ENCODE measurements around the gene TPM3.

Gene TPM3

GRCh38 chr1:154179946-154180687, 11.8 kb downstream of the TPM3 start:
- peaks cover 45% of the 10 kb centered on the region for H3K36me3 ChIP-seq (ENCODE audit: insufficient read depth, low read length)
- H3K9me3 ChIP-seq (replicated peaks; ENCODE audit: low read length): no peaks in the 10 kb centered on the region
- no peaks in the 10 kb centered on the region for H3K27me3 ChIP-seq (ENCODE audit: control insufficient read depth, insufficient read depth, low read length)
- peak overlapping the region; percentile 26 for H3K9ac ChIP-seq (ENCODE audit: low read depth, low read length)
- peak overlapping the region; percentile 67 for H3K4me2 ChIP-seq (ENCODE audit: low read length)
- H3K4me1 ChIP-seq (ENCODE audit: control insufficient read depth, insufficient read depth, low read length): peaks cover 58% of the 10 kb centered on the region
- peak overlapping the region; percentile 42 for H3K4me3 ChIP-seq (ENCODE audit: low read length)

- Histone ChIP-seq H3K4me2 (ENCODE audit: low read length) (peak overlapping the region; percentile 67), H3K4me3 (ENCODE audit: low read length) (peak overlapping the region; percentile 37), H3K36me3 (ENCODE audit: insufficient read depth, low read length) (peaks cover 51% of the 10 kb centered on the region), H3K9me3 (replicated peaks; ENCODE audit: low read length) (no peaks in the 10 kb centered on the region), H3K27me3 (ENCODE audit: control insufficient read depth, insufficient read depth, low read length) (no peaks in the 10 kb centered on the region), H3K9ac (ENCODE audit: low read depth, low read length) (no peak overlapping the region), H3K4me1 (ENCODE audit: control insufficient read depth, insufficient read depth, low read length) (peaks cover 58% of the 10 kb centered on the region)
Measured at GRCh38 chr1:154178911-154179811, 12.7 kb downstream of the TPM3 start.

DNA sequence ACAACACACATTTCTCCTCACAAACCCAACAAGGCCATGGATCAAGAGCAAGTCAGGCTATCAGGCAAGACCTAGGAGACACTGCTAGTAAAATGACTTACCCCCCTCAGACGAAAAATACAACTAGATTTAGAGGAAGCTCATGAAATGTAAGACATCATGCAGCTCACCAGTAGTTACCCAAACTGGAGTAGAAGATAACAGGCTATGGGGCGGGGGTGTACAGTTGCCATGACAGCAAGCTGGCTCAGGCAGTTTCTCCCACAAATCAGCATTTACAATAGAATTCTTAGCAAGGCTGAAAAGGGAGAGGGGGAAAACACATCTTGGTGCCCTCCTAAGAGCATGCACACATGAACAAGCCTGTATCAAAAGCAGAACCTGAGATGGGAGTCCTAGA, 13.9 kb downstream of the TPM3 start:
- Histone ChIP-seq H3K36me3 (ENCODE audit: insufficient read depth, low read length) (peaks cover 57% of the 10 kb centered on the region), H3K4me1 (ENCODE audit: control insufficient read depth, insufficient read depth, low read length) (peaks cover 51% of the 10 kb centered on the region)

GRCh38 chr1:154176337-154176736, 15.6 kb downstream of the TPM3 start:
- peak overlapping the region; percentile 19 for H3K4me2 ChIP-seq (ENCODE audit: low read length)
- no peak overlapping the region for H3K4me3 ChIP-seq (ENCODE audit: low read length)
- H3K27me3 ChIP-seq (ENCODE audit: control insufficient read depth, insufficient read depth, low read length): no peaks in the 10 kb centered on the region
- H3K36me3 ChIP-seq (ENCODE audit: insufficient read depth, low read length): peaks cover 74% of the 10 kb centered on the region
- H3K9ac ChIP-seq (ENCODE audit: low read depth, low read length): no peak overlapping the region
- H3K4me1 ChIP-seq (ENCODE audit: control insufficient read depth, insufficient read depth, low read length): peaks cover 49% of the 10 kb centered on the region
- no peaks in the 10 kb centered on the region for H3K9me3 ChIP-seq (replicated peaks; ENCODE audit: low read length)

More for the DNA sequence above, 13.9 kb downstream of the TPM3 start:
- Histone ChIP-seq H3K9ac (ENCODE audit: low read depth, low read length) (no peak overlapping the region), H3K4me3 (ENCODE audit: low read length) (peak overlapping the region; percentile 12), H3K4me2 (ENCODE audit: low read length) (peak overlapping the region; percentile 67), H3K9me3 (replicated peaks; ENCODE audit: low read length) (no peaks in the 10 kb centered on the region), H3K27me3 (ENCODE audit: control insufficient read depth, insufficient read depth, low read length) (no peaks in the 10 kb centered on the region)

DNA sequence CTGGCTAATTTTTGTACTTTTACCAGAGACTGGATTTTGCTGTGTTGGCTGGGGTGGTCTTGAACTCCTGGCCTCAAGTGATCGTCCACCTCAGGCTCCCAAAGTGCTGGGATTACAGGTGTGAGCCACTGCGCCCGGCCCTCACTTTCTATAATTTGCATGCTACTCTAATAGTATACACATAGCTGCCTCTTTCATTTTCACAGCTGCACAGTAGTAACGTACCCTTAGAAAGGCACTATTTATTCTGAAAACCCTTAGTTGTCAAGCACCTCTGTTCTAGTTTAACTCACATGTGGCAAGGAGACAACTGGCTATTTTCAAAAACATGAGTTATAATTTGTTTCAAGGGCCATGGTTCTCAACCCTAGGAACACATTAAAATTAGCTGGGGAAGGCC, 17.2 kb downstream of the TPM3 start:
- H3K4me2 ChIP-seq (ENCODE audit: low read length): no peak overlapping the region
- H3K4me1 ChIP-seq (ENCODE audit: control insufficient read depth, insufficient read depth, low read length): peaks cover 42% of the 10 kb centered on the region
- H3K27me3 ChIP-seq (ENCODE audit: control insufficient read depth, insufficient read depth, low read length): no peaks in the 10 kb centered on the region
- H3K36me3 ChIP-seq (ENCODE audit: insufficient read depth, low read length): peaks cover 85% of the 10 kb centered on the region
- H3K4me3 ChIP-seq (ENCODE audit: low read length): no peak overlapping the region
- no peaks in the 10 kb centered on the region for H3K9me3 ChIP-seq (replicated peaks; ENCODE audit: low read length)
- H3K9ac ChIP-seq (ENCODE audit: low read depth, low read length): no peak overlapping the region

DNA sequence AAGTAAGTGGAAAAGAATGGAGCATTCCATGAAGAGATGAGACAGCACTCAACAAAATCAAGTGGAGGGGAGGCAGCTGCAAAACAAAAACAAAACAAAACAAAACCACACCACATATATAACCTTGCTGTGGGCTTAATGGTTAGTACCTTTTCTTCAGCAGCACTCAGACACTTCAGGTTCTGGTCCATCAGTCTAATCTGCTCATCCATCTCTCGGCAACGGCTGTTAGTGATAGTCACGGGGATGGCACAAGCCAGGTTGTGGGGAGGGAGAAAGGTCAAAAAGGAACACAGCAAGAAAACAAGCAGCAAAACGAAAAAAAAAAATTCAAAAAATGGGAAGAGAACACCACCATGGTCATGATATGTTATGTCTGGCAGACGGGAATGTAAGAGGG, 20.0 kb downstream of the TPM3 start:
- Histone ChIP-seq H3K4me1 (ENCODE audit: control insufficient read depth, insufficient read depth, low read length) (peaks cover 15% of the 10 kb centered on the region), H3K36me3 (ENCODE audit: insufficient read depth, low read length) (peaks cover 83% of the 10 kb centered on the region), H3K27me3 (ENCODE audit: control insufficient read depth, insufficient read depth, low read length) (no peaks in the 10 kb centered on the region), H3K4me3 (ENCODE audit: low read length) (no peak overlapping the region), H3K4me2 (ENCODE audit: low read length) (no peak overlapping the region), H3K9ac (ENCODE audit: low read depth, low read length) (no peak overlapping the region), H3K9me3 (replicated peaks; ENCODE audit: low read length) (no peaks in the 10 kb centered on the region)

DNA sequence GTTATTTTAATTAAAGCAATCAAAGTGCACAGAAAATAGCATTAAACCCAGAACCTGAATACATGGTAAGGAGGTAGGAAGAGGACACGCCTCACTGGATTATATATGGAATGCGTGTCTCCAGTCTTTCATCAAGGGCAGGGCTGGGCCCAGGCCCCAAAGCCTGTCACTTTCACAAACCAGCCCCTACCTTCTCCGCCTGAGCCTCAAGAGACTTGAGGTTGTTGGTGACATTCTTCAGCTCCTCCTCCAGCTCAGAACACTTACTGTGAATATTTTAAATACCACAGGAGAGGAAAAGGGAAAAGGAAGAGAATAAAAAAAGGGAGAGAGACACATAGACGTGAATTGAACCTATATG, 20.7 kb downstream of the TPM3 start:
- Histone ChIP-seq H3K4me3 (ENCODE audit: low read length) (no peak overlapping the region), H3K9ac (ENCODE audit: low read depth, low read length) (no peak overlapping the region), H3K36me3 (ENCODE audit: insufficient read depth, low read length) (peaks cover 87% of the 10 kb centered on the region), H3K9me3 (replicated peaks; ENCODE audit: low read length) (no peaks in the 10 kb centered on the region), H3K4me2 (ENCODE audit: low read length) (no peak overlapping the region), H3K4me1 (ENCODE audit: control insufficient read depth, insufficient read depth, low read length) (peaks cover 9% of the 10 kb centered on the region), H3K27me3 (ENCODE audit: control insufficient read depth, insufficient read depth, low read length) (no peaks in the 10 kb centered on the region)

DNA sequence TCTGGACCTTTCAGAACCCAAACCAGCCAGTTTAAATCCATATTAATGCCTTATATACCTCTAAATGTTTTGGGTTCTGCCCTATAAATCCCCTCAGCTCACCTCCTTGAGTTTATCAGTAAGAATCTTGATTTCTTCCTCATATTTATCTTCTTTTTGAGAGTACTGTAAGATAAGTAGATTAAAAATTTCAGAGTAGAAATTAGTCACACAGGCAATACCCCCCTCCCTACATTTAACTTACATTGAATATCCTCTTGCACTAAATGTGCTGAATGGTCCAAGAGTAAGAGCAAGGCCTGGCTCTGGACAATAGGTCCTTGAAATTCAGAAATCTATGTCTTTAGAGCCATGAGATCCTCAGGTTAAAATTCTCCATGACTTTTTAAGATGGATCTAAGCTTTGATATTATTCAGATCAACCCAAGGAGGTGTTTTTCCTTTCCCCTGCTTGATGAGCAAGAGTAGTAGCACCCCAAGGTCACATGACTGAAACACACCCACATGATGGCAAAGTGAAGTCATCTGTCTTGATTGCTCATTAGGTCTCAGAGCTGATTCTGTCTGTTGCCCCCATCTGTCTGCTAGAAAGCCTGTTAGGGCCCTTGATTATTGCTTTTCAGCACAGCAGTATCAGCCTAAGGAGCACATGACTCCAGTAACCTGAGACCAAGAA, 21.2 kb downstream of the TPM3 start:
- H3K27me3 ChIP-seq (ENCODE audit: control insufficient read depth, insufficient read depth, low read length): no peaks in the 10 kb centered on the region
- no peak overlapping the region for H3K4me3 ChIP-seq (ENCODE audit: low read length)
- no peaks in the 10 kb centered on the region for H3K9me3 ChIP-seq (replicated peaks; ENCODE audit: low read length)
- H3K36me3 ChIP-seq (ENCODE audit: insufficient read depth, low read length): peaks cover 87% of the 10 kb centered on the region
- H3K9ac ChIP-seq (ENCODE audit: low read depth, low read length): no peak overlapping the region
- H3K4me1 ChIP-seq (ENCODE audit: control insufficient read depth, insufficient read depth, low read length): peaks cover 6% of the 10 kb centered on the region
- no peak overlapping the region for H3K4me2 ChIP-seq (ENCODE audit: low read length)

DNA sequence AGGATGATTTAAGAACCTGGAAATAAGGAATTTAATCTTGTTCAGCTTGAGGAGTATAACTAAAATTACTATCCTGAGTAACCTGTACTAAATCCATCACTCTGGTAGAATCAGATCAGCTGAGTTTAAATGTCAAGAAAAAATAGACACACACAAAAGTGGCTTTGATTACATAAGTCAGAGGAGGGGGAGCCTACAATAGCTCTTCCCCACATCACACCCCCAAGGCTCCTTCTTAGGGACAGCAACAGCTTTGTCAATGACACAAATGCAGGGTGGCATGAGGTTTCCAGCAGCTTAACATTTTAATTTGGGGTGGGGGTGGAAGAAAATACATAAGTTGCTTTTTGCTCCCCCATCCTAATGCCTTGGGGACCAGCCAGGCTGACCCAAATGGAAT, 24.4 kb downstream of the TPM3 start:
- H3K36me3 ChIP-seq (ENCODE audit: insufficient read depth, low read length): peaks cover 95% of the 10 kb centered on the region
- no peak overlapping the region for H3K9ac ChIP-seq (ENCODE audit: low read depth, low read length)
- H3K4me2 ChIP-seq (ENCODE audit: low read length): no peak overlapping the region
- H3K27me3 ChIP-seq (ENCODE audit: control insufficient read depth, insufficient read depth, low read length): no peaks in the 10 kb centered on the region
- no peak overlapping the region for H3K4me3 ChIP-seq (ENCODE audit: low read length)
- H3K9me3 ChIP-seq (replicated peaks; ENCODE audit: low read length): no peaks in the 10 kb centered on the region
- peaks cover 6% of the 10 kb centered on the region for H3K4me1 ChIP-seq (ENCODE audit: control insufficient read depth, insufficient read depth, low read length)

- H3K27me3 ChIP-seq (ENCODE audit: control insufficient read depth, insufficient read depth, low read length): no peaks in the 10 kb centered on the region
- H3K9ac ChIP-seq (ENCODE audit: low read depth, low read length): no peak overlapping the region
- peaks cover 6% of the 10 kb centered on the region for H3K4me1 ChIP-seq (ENCODE audit: control insufficient read depth, insufficient read depth, low read length)
- no peak overlapping the region for H3K4me2 ChIP-seq (ENCODE audit: low read length)
- no peak overlapping the region for H3K4me3 ChIP-seq (ENCODE audit: low read length)
- H3K36me3 ChIP-seq (ENCODE audit: insufficient read depth, low read length): peaks cover 94% of the 10 kb centered on the region
- no peaks in the 10 kb centered on the region for H3K9me3 ChIP-seq (replicated peaks; ENCODE audit: low read length)
Measured at GRCh38 chr1:154166207-154166606, 25.7 kb downstream of the TPM3 start.

DNA sequence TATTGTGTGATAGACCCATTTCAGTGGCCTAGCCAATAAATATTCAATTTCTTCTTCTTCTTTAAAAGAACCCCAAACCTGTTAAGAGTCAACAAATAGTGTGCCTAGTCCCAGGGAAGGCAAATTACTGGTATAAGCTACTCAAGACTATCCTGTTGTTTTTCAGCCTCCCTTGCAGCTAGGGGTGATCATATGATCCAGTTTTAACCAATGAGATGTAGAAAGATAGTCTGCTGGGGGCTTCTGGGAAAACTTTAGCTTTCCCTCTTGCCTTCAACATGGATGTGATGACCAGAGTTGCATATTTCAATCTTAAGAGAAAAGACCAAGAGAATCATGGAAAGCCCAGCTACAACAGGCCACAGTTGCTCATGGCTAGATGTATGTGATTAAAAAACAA, 32.3 kb downstream of the TPM3 start:
- H3K4me1 ChIP-seq (ENCODE audit: control insufficient read depth, insufficient read depth, low read length): no peaks in the 10 kb centered on the region
- H3K36me3 ChIP-seq (ENCODE audit: insufficient read depth, low read length): peaks cover 91% of the 10 kb centered on the region
- no peak overlapping the region for H3K4me3 ChIP-seq (ENCODE audit: low read length)
- H3K4me2 ChIP-seq (ENCODE audit: low read length): no peak overlapping the region
- no peaks in the 10 kb centered on the region for H3K27me3 ChIP-seq (ENCODE audit: control insufficient read depth, insufficient read depth, low read length)
- no peak overlapping the region for H3K9ac ChIP-seq (ENCODE audit: low read depth, low read length)
- H3K9me3 ChIP-seq (replicated peaks; ENCODE audit: low read length): no peaks in the 10 kb centered on the region

All from skeletal muscle satellite cell (primary cell).